Left colon (tissue), 2 donors: Measurements from ENCODE around the gene MXD4. TPM values are rescaled to one million over a fixed set of nuclear protein-coding genes. Genes with fewer than 3 reads are reported as not detected.
"Not testable (repeated sequence)": the region's sequence is repeated elsewhere in the genome, so short reads cannot be mapped to it uniquely, and the experiment has no call there.

Source experiments
- ATAC-seq: fragments of 200-7000 bp; cut with Tn5 transposase; one replicate; pipeline ENCODE4 v1.9.1; 2020; ENCODE audit warnings: mild to moderate bottlenecking, moderate library complexity
- DNase-seq, 2 donors: peaks; one replicate each; pipeline ENCODE4 v3.0.0-alpha.2; 2020
- intact Hi-C, 2 donors: fragments of 100-400 bp; cut with DNase I in 1 of 2; cut with micrococcal nuclease in 1 of 2; formaldehyde crosslinking; loops; one replicate each; pipeline versions ENCODE4 v1.11.2 to v1.14.0; 2022; cut with DNase I, micrococcal nuclease
- total RNA-seq, 2 donors: library from RNA; stranded (reverse); fragmentation: NEBNext Ultra II Directional; extraction: Animal tissue kit (Norgen Biotek cat#: 25700); gene quantifications; one replicate each; pipeline ENCODE4 v1.2.1, GENCODE V29; 2021
- donor health status: DM: no; HTN: no; CAD: no.
- donor health status: DM: yes; HTN: yes; CAD: no.

MXD4 gene
- total RNA-seq, 2 donors from 2014 or later: 33.1 to 49.8 TPM

DNA sequence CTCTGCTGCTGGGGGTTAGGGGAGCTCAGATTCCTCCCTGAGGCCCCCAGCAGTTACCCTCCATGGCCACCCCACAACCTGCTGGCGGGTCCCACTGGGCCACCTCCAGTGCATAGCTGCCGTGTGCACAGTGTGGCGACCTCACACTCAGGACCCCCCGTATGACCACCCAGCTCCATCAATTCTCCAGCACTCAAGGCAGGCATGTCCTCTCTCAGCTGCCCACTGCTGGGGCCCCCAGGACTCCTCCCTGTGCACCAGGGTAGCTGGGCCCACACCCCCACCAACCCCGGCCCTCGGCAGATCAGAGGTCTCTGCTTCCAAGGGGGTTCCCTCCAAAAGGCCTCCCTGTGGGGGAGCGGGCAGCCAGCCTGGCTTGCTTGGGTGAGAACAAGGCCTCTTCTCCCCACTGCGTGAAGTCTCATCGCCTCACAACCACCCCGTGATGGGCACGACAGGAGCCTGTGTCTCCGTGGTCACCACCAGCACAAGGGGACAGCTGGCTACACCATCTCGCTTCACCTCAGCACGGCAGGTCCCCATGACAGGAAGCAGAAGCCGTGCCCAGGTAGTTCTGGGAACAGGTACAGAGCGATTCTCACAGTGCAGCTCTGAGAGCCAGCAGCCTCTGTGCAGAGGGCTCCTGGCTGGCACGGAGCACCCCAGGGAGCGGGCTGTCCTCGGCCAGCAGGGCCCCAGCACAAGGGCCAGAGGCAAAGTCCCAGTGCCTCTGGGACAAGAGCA is 15.4 kb downstream of the MXD4 start:
- intact Hi-C loops: no loop called here
- ATAC-seq (no peak), DNase-seq (no peak)

- ATAC-seq (no peak), DNase-seq (no peak)
- intact Hi-C loops: no loop called here
Measured at GRCh38 chr4:2245787-2246275, 16.1 kb downstream of the MXD4 start.

DNA sequence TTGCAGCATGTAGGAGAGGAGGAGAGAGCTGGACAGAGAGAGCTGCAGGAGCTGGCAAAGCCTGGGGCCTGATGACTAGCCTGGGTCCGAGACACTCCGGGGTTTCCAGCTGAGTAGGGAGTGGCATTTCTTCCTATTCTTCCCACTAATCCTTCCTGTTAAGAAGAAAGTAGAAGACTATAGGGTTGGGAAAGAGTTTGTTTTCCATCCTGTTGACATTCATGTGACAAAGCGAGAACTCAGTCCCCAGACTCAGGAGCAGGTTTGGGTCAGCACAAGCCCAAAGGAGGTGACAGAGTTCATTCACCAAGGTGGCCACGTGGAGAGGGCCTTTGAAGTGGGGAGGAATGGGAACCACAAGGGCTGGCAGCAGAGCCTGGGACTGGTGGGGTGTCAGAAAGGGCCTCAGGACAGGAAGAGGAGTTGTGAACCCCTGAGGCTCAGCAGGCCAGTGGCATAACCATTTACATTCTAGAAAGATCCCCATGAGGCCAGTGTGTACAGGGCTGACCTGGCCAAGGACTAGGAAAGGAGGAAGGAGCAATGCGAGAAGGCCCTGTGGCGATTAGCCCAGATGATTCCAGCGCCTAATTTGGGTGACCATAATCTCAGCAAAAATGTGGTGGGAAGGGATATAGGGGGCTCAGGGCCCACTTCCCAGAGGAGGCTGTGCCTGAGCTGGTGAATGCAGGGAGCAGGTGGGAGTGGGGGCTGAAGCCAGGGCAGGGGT is 16.7 kb downstream of the MXD4 start:
- DNase-seq: no peak

GRCh38 chr4:2243681-2244380 is 18.1 kb downstream of the MXD4 start:
- DNase-seq (peak in 1 of 2 donors; percentile 37), ATAC-seq (no peak)
- intact Hi-C loops: no loop called here

More for the DNA sequence above, 16.7 kb downstream of the MXD4 start:
- intact Hi-C loops: no loop called here
- no peak for ATAC-seq

GRCh38 chr4:2241410-2242353 is 20.2 kb downstream of the MXD4 start, which contains the start of the genes HAUS3 and POLN:
Gene HAUS3 (minus strand): TSS chr4:2242121. CDS start chr4:2240946, 1,175 bp downstream.
Gene POLN (minus strand): TSS chr4:2242121. CDS start chr4:2229231, 12,890 bp downstream.
- DNase-seq: peak; percentile 98
- peak; percentile 91 for ATAC-seq
- intact Hi-C loops: no loop called here

- intact Hi-C loops: no loop called here
- DNase-seq (no peak), ATAC-seq (no peak)
Measured at GRCh38 chr4:2241003-2241402, 20.9 kb downstream of the MXD4 start.

DNA sequence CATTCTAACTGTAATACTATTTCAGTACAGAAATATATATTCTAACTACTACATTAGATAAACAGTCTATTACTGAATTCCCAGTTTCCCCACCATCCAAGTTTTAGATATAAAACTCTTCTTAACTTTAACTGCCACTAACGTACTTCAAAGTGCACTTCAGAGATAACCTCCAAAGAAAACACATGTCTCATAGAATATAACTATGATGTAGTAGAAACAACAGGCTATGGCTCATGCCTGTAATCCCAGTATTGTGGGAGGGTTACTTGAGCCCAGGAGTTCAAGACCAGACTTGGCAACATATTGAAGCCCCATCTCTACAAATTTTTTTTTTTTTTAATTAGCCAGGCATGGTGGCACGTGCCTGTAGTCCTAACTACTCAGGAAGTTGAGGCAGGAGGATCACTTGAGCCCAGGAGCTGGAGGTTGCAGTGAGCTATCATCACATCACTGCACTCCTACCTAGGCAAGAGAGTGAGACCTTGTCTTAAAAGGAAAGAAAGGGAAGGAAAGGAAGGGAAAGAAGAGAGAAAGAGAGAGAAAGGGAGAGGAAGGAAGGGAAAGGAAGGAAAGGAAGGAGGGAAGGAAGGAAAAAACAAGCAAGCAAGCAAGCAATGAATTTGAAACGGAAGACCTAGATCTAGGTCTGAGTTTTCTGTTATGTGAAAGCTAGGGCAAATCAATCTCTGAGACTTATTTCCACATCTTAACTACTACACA is 24.8 kb downstream of the MXD4 start:
- intact Hi-C loops: no loop called here
- ATAC-seq (no peak), DNase-seq (no peak)

DNA sequence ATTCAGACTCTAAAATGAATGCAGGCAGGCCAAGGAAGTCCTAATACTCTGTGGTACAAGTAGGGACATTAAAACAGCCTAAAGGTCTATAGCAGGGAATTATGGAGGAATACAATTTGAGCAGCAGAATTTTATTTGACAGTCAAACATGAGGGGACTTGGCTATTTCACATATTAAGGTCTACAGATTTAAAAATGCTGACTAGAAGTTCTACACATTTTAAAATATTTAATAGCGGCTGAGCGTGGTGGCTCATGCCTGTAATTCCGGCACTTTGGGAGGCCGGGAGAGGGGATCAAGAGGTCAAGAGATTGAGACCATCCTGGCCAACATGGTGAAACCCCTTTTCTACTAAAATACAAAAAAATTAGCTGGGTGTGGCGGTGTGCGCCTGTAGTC is 30.8 kb downstream of the MXD4 start:
- ATAC-seq (no peak), DNase-seq (no peak)
- intact Hi-C loops: no loop called here

GRCh38 chr4:2226261-2226660 is 35.6 kb downstream of the MXD4 start:
- intact Hi-C loops: loop anchor here in 1 of 2 donors (10.0 kb wide), 1 partner anchor 219 kb away; no protein-coding TSS in a partner anchor
- ATAC-seq (no peak), DNase-seq (no peak)

DNA sequence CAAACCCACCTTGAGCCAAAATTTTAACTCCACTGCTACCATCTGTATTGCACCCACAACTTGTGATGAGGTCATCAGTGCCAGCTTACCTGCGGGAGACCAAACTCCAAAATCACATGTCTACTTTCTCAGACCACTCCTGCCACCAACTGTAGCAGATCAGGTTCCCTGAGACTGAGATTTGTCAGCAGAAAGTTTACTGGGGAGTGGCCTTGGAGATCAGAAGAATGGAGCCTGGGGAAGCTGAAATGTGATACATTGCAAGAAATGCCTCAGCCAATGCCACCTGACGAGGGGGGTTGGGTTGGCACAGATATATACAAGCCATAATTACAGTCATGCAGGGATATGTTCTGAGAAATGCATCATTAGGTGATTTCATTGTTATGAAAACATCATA is 39.1 kb downstream of the MXD4 start:
- DNase-seq (no peak), ATAC-seq (no peak)
- intact Hi-C loops: loop anchor here in 1 of 2 donors (10.0 kb wide), 1 partner anchor 222 kb away; no protein-coding TSS in a partner anchor

GRCh38 chr4:2221378-2221777 is 40.5 kb downstream of the MXD4 start:
- DNase-seq, ATAC-seq: not testable (repeated sequence)
- intact Hi-C loops: loop anchor here in 1 of 2 donors (10.0 kb wide), 1 partner anchor 223 kb away; no protein-coding TSS in a partner anchor

DNA sequence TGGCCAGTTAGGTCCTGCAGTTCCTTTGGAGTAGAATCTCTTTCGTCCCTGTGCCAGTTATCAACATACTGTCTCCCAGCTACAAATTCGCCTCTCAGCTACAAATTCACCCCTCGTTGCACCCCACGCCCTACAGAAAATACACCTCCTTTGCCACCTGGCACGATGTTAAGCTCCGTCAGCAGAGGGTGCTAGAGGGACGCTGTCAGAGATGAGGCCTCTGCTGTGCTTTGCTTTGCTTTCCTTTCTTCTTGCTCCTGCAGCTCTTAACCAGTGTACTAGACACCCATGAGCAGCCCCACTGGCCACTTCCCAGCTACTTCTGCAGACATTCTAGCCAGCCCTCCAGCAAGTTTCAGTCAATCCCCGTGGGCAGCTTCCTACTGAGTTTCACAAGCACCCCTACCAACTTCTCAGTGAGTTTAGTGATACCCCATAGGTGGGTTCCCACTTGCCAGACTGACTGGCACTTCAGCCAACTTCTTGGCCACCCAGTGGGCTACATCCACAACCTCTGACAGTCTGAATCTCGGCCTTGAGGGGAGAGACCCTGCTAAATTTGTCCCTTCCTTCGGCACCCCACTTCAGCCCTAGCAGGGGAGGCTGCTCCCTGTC is 41.8 kb downstream of the MXD4 start:
- ATAC-seq: peak; percentile 97
- peak; percentile 53 to 82 for DNase-seq
- intact Hi-C loops: loop anchor here in 1 of 2 donors (10.0 kb wide), 1 partner anchor 225 kb away; no protein-coding TSS in a partner anchor

GRCh38 chr4:2219233-2219760 is 42.6 kb downstream of the MXD4 start:
- intact Hi-C loops: loop anchor here in 1 of 2 donors (5.0 kb wide), 1 partner anchor 243 kb away; no protein-coding TSS in a partner anchor
- DNase-seq: no peak
- no peak for ATAC-seq

GRCh38 chr4:2218436-2218835 is 43.5 kb downstream of the MXD4 start:
- intact Hi-C loops: loop anchor here in 1 of 2 donors (5.0 kb wide), 1 partner anchor 244 kb away; no protein-coding TSS in a partner anchor
- ATAC-seq (no peak), DNase-seq (no peak)

DNA sequence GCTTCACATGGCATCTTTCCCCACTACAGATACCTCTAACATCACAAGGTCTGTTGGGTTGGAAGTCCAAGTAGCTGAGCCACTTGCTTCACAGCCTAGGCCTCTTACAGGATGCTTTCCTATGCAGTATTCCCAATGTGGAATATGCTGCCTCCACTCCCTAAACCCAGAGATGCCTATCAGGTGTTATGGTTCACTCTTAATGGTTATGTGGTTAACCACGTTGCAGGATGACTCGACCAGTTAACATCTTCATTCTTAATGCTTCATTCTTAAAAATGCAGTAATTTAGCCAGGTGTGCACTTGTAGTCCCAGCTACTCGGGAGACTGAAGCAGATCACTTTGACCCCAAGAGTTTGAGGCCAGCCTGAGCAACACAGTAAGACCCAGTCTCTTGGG is 44.2 kb downstream of the MXD4 start:
- intact Hi-C loops: loop anchor here in 1 of 2 donors (5.0 kb wide), 1 partner anchor 245 kb away; no protein-coding TSS in a partner anchor
- ATAC-seq: no peak

GRCh38 chr4:2212831-2213230 is 49.1 kb downstream of the MXD4 start:
- no peak for DNase-seq
- ATAC-seq: no peak
- intact Hi-C loops: no loop called here

More for the DNA sequence above, 44.2 kb downstream of the MXD4 start:
- no peak for DNase-seq
